ENCODE measurements around the gene ABLIM3. TPM values are rescaled to one million over a fixed set of nuclear protein-coding genes. Genes with fewer than 3 reads are reported as not detected.

ABLIM3 gene
- total and polyA plus RNA-seq, 9 of the 15 experiments (the other 6 are each of a cell fraction or from before 2014, with no cell fraction given) = 0.03 to 0.38 (median 0.11) TPM

DNA sequence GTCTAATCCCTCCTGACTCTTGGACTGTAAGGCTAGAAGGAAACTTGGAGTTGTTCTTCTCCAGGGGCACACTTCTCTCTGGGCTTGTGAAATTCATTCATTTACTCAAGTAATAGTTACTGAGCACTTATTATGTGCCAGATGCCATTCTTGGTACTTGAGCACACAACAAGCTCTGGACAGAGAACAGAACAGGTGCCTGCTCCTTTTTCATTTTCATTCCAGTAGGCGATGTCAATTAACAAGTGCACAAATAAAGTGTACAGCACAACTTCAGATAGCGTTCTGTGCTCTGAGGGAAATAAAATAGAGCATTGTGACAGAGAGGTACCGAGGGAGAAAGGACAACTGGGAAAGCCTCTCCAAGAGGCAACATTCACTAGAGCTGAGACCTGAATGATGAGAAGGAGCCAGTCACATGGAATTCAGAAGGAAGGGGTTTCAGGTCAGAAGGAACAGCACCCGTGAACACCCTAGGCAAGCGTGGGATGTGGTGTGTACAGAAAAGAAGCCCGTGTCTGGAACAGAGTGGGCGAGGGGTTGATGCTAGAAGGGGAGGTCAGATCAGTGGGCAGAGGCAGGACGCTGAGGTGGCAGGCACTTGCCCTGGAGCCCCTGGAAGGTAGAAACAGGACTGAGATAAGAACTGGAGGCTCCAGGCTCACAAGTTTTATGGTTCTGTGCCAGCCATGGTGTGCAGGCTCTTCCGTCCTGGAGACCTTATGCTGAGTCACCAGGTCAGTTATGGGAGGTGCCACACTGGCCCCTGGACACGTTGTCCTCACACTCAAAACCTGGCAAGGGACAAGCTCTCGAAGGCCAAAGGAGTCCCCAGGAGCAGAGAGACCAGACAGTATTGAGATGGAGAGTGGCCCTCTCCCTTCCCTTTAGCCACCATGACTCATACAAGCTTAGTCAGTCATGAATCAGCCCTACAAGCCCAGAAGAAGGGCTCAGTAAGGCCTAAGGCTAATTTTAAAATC lies 7.2 kb upstream of the ABLIM3 start (continued):
- TF ChIP-seq RCOR1 (IDR thresholded peaks at IDR 0.05; ENCODE audit: borderline replicate concordance in 1 of 2, low read depth in 2 of 2, low read length in 2 of 2) (no peak), OTX1 (CRISPR knock-in tag; IDR thresholded peaks at IDR 0.05) (no peak), CCAR2 (IDR thresholded peaks at IDR 0.05; ENCODE audit: low read depth, low read length) (no peak), MTA3 (IDR thresholded peaks at IDR 0.05; ENCODE audit: borderline replicate concordance) (no peak), U2AF1 (optimal IDR thresholded peaks at IDR 0.05; ENCODE audit: low read depth, low read length) (no peak), SIX5 (IDR thresholded peaks at IDR 0.05; ENCODE audit: borderline replicate concordance in 1 of 2, insufficient read depth in 1 of 2, low read depth in 1 of 2, low read length in 2 of 2) (no peak), ARID2 (IDR thresholded peaks at IDR 0.05) (no peak), ZNF121 (CRISPR knock-in tag; conservative IDR thresholded peaks at IDR 0.05) (no peak), ZNF584 (CRISPR knock-in tag; IDR thresholded peaks at IDR 0.05; ENCODE audit: low read depth) (peak; percentile 38; the same call in 1 of the 2 replicates), ZNF134 (CRISPR knock-in tag; conservative IDR thresholded peaks at IDR 0.05) (no peak), PHB2 (IDR thresholded peaks at IDR 0.05; ENCODE audit: low read depth) (no peak), ZNF184 (CRISPR knock-in tag; IDR thresholded peaks at IDR 0.05) (no peak), ZNF274 (IDR thresholded peaks at IDR 0.05; ENCODE audit: borderline replicate concordance, low read depth, low read length) (no peak)
- TF ChIP-seq, protein P1, sequence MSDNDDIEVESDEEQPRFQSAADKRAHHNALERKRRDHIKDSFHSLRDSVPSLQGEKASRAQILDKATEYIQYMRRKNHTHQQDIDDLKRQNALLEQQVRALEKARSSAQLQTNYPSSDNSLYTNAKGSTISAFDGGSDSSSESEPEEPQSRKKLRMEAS (CRISPR knock-in tag; IDR thresholded peaks at IDR 0.05) = no peak
- TF ChIP-seq, protein P2, sequence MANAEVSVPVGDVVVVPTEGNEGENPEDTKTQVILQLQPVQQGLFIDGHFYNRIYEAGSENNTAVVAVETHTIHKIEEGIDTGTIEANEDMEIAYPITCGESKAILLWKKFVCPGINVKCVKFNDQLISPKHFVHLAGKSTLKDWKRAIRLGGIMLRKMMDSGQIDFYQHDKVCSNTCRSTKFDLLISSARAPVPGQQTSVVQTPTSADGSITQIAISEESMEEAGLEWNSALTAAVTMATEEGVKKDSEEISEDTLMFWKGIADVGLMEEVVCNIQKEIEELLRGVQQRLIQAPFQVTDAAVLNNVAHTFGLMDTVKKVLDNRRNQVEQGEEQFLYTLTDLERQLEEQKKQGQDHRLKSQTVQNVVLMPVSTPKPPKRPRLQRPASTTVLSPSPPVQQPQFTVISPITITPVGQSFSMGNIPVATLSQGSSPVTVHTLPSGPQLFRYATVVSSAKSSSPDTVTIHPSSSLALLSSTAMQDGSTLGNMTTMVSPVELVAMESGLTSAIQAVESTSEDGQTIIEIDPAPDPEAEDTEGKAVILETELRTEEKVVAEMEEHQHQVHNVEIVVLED (CRISPR knock-in tag; IDR thresholded peaks at IDR 0.05) = no peak
- TF ChIP-seq, protein P3, sequence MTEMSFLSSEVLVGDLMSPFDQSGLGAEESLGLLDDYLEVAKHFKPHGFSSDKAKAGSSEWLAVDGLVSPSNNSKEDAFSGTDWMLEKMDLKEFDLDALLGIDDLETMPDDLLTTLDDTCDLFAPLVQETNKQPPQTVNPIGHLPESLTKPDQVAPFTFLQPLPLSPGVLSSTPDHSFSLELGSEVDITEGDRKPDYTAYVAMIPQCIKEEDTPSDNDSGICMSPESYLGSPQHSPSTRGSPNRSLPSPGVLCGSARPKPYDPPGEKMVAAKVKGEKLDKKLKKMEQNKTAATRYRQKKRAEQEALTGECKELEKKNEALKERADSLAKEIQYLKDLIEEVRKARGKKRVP (CRISPR knock-in tag; IDR thresholded peaks at IDR 0.05) = no peak
- TF ChIP-seq, protein P4, sequence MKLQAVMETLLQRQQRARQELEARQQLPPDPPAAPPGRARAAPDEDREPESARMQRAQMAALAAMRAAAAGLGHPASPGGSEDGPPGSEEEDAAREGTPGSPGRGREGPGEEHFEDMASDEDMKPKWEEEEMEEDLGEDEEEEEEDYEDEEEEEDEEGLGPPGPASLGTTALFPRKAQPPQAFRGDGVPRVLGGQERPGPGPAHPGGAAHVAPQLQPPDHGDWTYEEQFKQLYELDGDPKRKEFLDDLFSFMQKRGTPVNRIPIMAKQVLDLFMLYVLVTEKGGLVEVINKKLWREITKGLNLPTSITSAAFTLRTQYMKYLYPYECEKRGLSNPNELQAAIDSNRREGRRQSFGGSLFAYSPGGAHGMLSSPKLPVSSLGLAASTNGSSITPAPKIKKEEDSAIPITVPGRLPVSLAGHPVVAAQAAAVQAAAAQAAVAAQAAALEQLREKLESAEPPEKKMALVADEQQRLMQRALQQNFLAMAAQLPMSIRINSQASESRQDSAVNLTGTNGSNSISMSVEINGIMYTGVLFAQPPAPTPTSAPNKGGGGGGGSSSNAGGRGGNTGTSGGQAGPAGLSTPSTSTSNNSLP (IDR thresholded peaks at IDR 0.05; ENCODE audit: borderline replicate concordance, low read depth, low read length) = no peak
- TF ChIP-seq, protein P5, sequence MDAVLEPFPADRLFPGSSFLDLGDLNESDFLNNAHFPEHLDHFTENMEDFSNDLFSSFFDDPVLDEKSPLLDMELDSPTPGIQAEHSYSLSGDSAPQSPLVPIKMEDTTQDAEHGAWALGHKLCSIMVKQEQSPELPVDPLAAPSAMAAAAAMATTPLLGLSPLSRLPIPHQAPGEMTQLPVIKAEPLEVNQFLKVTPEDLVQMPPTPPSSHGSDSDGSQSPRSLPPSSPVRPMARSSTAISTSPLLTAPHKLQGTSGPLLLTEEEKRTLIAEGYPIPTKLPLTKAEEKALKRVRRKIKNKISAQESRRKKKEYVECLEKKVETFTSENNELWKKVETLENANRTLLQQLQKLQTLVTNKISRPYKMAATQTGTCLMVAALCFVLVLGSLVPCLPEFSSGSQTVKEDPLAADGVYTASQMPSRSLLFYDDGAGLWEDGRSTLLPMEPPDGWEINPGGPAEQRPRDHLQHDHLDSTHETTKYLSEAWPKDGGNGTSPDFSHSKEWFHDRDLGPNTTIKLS (IDR thresholded peaks at IDR 0.05; ENCODE audit: borderline replicate concordance, low read depth) = no peak
- TF ChIP-seq, protein P6, sequence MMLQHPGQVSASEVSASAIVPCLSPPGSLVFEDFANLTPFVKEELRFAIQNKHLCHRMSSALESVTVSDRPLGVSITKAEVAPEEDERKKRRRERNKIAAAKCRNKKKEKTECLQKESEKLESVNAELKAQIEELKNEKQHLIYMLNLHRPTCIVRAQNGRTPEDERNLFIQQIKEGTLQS (IDR thresholded peaks at IDR 0.05) = peak; percentile 93
- TF ChIP-seq, protein P6 (CRISPR knock-in tag; conservative IDR thresholded peaks at IDR 0.05) = no peak

All from K562 (cell line).